GM06990 (cell line): Measurements from ENCODE around the gene KIF3A.

Source experiments
- DNase-seq: peaks from one replicate; pipeline ENCODE4 v3.0.0-alpha.2; 2011; ENCODE audit not compliant: insufficient read length; ENCODE audit errors: extremely low read depth
- H3K27me3 ChIP-seq: replicated peaks from 2 replicates; pipeline ENCODE4 v1.6.0; 2011; ENCODE audit warnings: low read length; ENCODE audit not compliant: control insufficient read depth, insufficient read depth
- H3K36me3 ChIP-seq: 2 replicates; pipeline ENCODE4 v1.5.1; 2011; ENCODE audit warnings: low read length; ENCODE audit not compliant: control insufficient read depth, insufficient read depth
- H3K4me3 ChIP-seq: replicated peaks from 2 replicates; pipeline ENCODE4 v1.5.1; 2011; ENCODE audit warnings: low read depth, mild to moderate bottlenecking, control low read depth, low read length
- CTCF ChIP-seq: IDR thresholded peaks from 2 replicates; pipeline ENCODE4 v1.5.1; 2011; ENCODE audit warnings: low read length, control low read depth, mild to moderate bottlenecking, inconsistent platforms; ENCODE audit not compliant: insufficient read depth, poor library complexity, severe bottlenecking

Gene KIF3A

GRCh38 chr5:132770476-132771159 is 33.3 kb upstream of the KIF3A start:
- Histone ChIP-seq H3K4me3 (no peak overlapping the region), H3K27me3 (no peaks in the 10 kb centered on the region), H3K36me3 (peaks cover 2% of the 10 kb centered on the region)
- no peak for DNase-seq
- TF ChIP-seq CTCF, result no peak

- TF ChIP-seq CTCF, result no peak
These were observed 31.1 kb upstream of the KIF3A start for GRCh38 chr5:132768485-132768868.

GRCh38 chr5:132767150-132767549 is 29.8 kb upstream of the KIF3A start:
- no peak for TF ChIP-seq CTCF
- no peaks in the 10 kb centered on the region for H3K27me3 ChIP-seq
- H3K36me3 ChIP-seq, result peaks cover 3% of the 10 kb centered on the region
- H3K4me3 ChIP-seq, result no peak overlapping the region
- DNase-seq, result no peak

More at GRCh38 chr5:132768485-132768868, 31.1 kb upstream of the KIF3A start:
- Histone ChIP-seq H3K27me3 (no peaks in the 10 kb centered on the region), H3K4me3 (no peak overlapping the region), H3K36me3 (peaks cover 3% of the 10 kb centered on the region)
- DNase-seq, result no peak

- Histone ChIP-seq H3K4me3 (no peak overlapping the region), H3K27me3 (no peaks in the 10 kb centered on the region), H3K36me3 (peaks cover 3% of the 10 kb centered on the region)
- no peak for TF ChIP-seq CTCF
- DNase-seq, result no peak
These were observed 29.4 kb upstream of the KIF3A start for GRCh38 chr5:132766806-132767055.

- H3K36me3 ChIP-seq, result peaks cover 6% of the 10 kb centered on the region
- DNase-seq, result no peak
- H3K4me3 ChIP-seq, result no peak overlapping the region
- H3K27me3 ChIP-seq, result no peaks in the 10 kb centered on the region
- no peak for TF ChIP-seq CTCF
These were observed 28.9 kb upstream of the KIF3A start for GRCh38 chr5:132766020-132766805.
